HL-60 (cell line): ENCODE data around the gene ATAD3C.

ENCODE experiments used
- CTCF ChIP-seq: IDR thresholded peaks from one replicate; pipeline ENCODE4 v1.5.1; 2011; ENCODE audit warnings: low read length, control low read depth, inconsistent platforms; ENCODE audit not compliant: insufficient read depth
- GABPA ChIP-seq: IDR thresholded peaks from 2 replicates; pipeline ENCODE4 v1.6.1; 2012; ENCODE audit warnings: low read depth
- POLR2AphosphoS5 ChIP-seq: IDR thresholded peaks from 2 replicates; pipeline ENCODE4 v1.6.1; 2012; ENCODE audit warnings: low read depth
- REST ChIP-seq: IDR thresholded peaks from 2 replicates; pipeline ENCODE4 v1.6.1; 2012; ENCODE audit warnings: low read depth; ENCODE audit not compliant: insufficient replicate concordance

GRCh38 chr1:1435911-1436629 is 13.4 kb upstream of the ATAD3C start:
- TF ChIP-seq POLR2AphosphoS5 (no peak), CTCF (no peak), REST (no peak), GABPA (no peak)
